GM21360 (cell line): ENCODE data around the gene FREM1.

Experiments used
- ATAC-seq: cut with Tn5 transposase; IDR thresholded peaks from one replicate; pipeline ENCODE4 v1.9.1; 2021; ENCODE audit warnings: mild to moderate bottlenecking, moderate library complexity; ENCODE audit not compliant: unreplicated experiment

Gene FREM1

GRCh38 chr9:14713187-14713767 is 197.0 kb downstream of the FREM1 start:
- ATAC-seq: no peak

- no peak for ATAC-seq
Measured at GRCh38 chr9:14710804-14711203, 199.4 kb downstream of the FREM1 start.

- peak; percentile 66 for ATAC-seq
Measured at GRCh38 chr9:14706530-14707140, 203.6 kb downstream of the FREM1 start.

- ATAC-seq: no peak
Measured at GRCh38 chr9:14705079-14705478, 205.1 kb downstream of the FREM1 start.

- no peak for ATAC-seq
Measured at GRCh38 chr9:14704281-14704680, 205.9 kb downstream of the FREM1 start.

- ATAC-seq: no peak
Measured at GRCh38 chr9:14702200-14702720, 208.0 kb downstream of the FREM1 start.

- ATAC-seq: peak; percentile 62
Measured at GRCh38 chr9:14693251-14693861, 216.9 kb downstream of the FREM1 start, which contains the start of gene ZDHHC21. TSS of gene ZDHHC21 (minus strand) at chr9:14693432. CDS start at chr9:14674340, 19,092 bp downstream.

GRCh38 chr9:14692470-14693250 is 217.6 kb downstream of the FREM1 start:
- ATAC-seq: peak; percentile 32

GRCh38 chr9:14690948-14691730 is 219.1 kb downstream of the FREM1 start:
- no peak for ATAC-seq

GRCh38 chr9:14687042-14687719 is 223.0 kb downstream of the FREM1 start:
- no peak for ATAC-seq

GRCh38 chr9:14686168-14686567 is 224.1 kb downstream of the FREM1 start:
- ATAC-seq: no peak
